Calu3 (cell line): ENCODE data around the gene SLC26A8. TPM values are rescaled to one million over a fixed set of nuclear protein-coding genes. Genes with fewer than 3 reads are reported as not detected.

ENCODE experiments used
- BruUV-seq: library from RNA; stranded (reverse); fragments of 400-500 nt; replicated peaks from 2 replicates; lab custom pipeline; 2021; lab: Mats Ljungman, UMichigan
- CTCF ChIA-PET: fragments of 300-600 bp; sonication (Branson Sonifier 250); formaldehyde crosslinking; loops from one replicate; lab custom pipeline; 2022; ENCODE audit warnings: antibody characterized with exemption; lab: Charles Lee
- DNase-seq: peaks from one replicate; pipeline ENCODE4 v3.0.0; 2022
- H3K27ac Mint-ChIP-seq: one replicate; pipeline ENCODE4 v1.8.0; 2022; ENCODE audit warnings: mixed read lengths; ENCODE audit not compliant: unreplicated experiment
- H3K27me3 Mint-ChIP-seq: one replicate; pipeline ENCODE4 v1.8.0; 2022; ENCODE audit warnings: mixed read lengths; ENCODE audit not compliant: unreplicated experiment
- H3K36me3 Mint-ChIP-seq: one replicate; pipeline ENCODE4 v1.8.0; 2022; ENCODE audit warnings: mild to moderate bottlenecking, moderate library complexity, mixed read lengths; ENCODE audit not compliant: insufficient read depth, unreplicated experiment
- H3K4me1 Mint-ChIP-seq: one replicate; pipeline ENCODE4 v1.8.0; 2022; ENCODE audit warnings: mild to moderate bottlenecking, low read depth, mixed read lengths; ENCODE audit not compliant: unreplicated experiment
- H3K4me3 Mint-ChIP-seq: one replicate; pipeline ENCODE4 v1.8.0; 2022; ENCODE audit warnings: mild to moderate bottlenecking, low read depth, moderate library complexity, mixed read lengths; ENCODE audit not compliant: unreplicated experiment
- H3K9me3 Mint-ChIP-seq: one replicate; pipeline ENCODE4 v1.8.0; 2022; ENCODE audit warnings: low read depth, mixed read lengths; ENCODE audit not compliant: unreplicated experiment
- intact Hi-C: fragments of 100-400 bp; cut with micrococcal nuclease; formaldehyde crosslinking; loops from one replicate; pipeline ENCODE4 v1.10.0; 2022; ENCODE audit not compliant: unreplicated experiment
- total RNA-seq: library from RNA; stranded (reverse); gene quantifications from 2 replicates; pipeline ENCODE4 v1.2.3, GENCODE V29; 2022
- TF ChIP-seq, protein P1 (sequence below): fragments of 200-600 bp; IDR thresholded peaks from one replicate; pipeline ENCODE4 v1.8.0; 2022; ENCODE audit warnings: antibody characterized with exemption; ENCODE audit not compliant: unreplicated experiment

Gene SLC26A8
- total RNA-seq, 1 experiment from 2014 or later = not detected

GRCh38 chr6:36053878-36054277 is 29.4 kb upstream of the SLC26A8 start:
- CTCF ChIA-PET = interaction anchor here (0.6 kb wide), 1 partner anchor 240 kb away, joined by 3 read pairs; no protein-coding TSS in a partner anchor
- H3K27me3 Mint-ChIP-seq = no peaks in the 10 kb centered on the region
- DNase-seq = no peak
- no peaks in the 10 kb centered on the region for H3K36me3 Mint-ChIP-seq
- intact Hi-C loops = no loop called here
- H3K4me3 Mint-ChIP-seq = no peak overlapping the region
- no peak overlapping the region for H3K27ac Mint-ChIP-seq
- no peaks in the 10 kb centered on the region for H3K4me1 Mint-ChIP-seq
- TF ChIP-seq, protein P1, sequence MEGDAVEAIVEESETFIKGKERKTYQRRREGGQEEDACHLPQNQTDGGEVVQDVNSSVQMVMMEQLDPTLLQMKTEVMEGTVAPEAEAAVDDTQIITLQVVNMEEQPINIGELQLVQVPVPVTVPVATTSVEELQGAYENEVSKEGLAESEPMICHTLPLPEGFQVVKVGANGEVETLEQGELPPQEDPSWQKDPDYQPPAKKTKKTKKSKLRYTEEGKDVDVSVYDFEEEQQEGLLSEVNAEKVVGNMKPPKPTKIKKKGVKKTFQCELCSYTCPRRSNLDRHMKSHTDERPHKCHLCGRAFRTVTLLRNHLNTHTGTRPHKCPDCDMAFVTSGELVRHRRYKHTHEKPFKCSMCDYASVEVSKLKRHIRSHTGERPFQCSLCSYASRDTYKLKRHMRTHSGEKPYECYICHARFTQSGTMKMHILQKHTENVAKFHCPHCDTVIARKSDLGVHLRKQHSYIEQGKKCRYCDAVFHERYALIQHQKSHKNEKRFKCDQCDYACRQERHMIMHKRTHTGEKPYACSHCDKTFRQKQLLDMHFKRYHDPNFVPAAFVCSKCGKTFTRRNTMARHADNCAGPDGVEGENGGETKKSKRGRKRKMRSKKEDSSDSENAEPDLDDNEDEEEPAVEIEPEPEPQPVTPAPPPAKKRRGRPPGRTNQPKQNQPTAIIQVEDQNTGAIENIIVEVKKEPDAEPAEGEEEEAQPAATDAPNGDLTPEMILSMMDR = no peak
- no TSS peak for BruUV-seq
- H3K9me3 Mint-ChIP-seq = no peaks in the 10 kb centered on the region

- H3K27me3 Mint-ChIP-seq = no peaks in the 10 kb centered on the region
- DNase-seq = no peak
- no peaks in the 10 kb centered on the region for H3K9me3 Mint-ChIP-seq
- intact Hi-C loops = no loop called here
- TF ChIP-seq, protein P1 = no peak
- no TSS peak for BruUV-seq
- no peaks in the 10 kb centered on the region for H3K36me3 Mint-ChIP-seq
- no peak overlapping the region for H3K4me3 Mint-ChIP-seq
- no peaks in the 10 kb centered on the region for H3K4me1 Mint-ChIP-seq
- H3K27ac Mint-ChIP-seq = no peak overlapping the region
- CTCF ChIA-PET = no interaction called here
Observed at GRCh38 chr6:36052097-36052496, 27.7 kb upstream of the SLC26A8 start.

DNA sequence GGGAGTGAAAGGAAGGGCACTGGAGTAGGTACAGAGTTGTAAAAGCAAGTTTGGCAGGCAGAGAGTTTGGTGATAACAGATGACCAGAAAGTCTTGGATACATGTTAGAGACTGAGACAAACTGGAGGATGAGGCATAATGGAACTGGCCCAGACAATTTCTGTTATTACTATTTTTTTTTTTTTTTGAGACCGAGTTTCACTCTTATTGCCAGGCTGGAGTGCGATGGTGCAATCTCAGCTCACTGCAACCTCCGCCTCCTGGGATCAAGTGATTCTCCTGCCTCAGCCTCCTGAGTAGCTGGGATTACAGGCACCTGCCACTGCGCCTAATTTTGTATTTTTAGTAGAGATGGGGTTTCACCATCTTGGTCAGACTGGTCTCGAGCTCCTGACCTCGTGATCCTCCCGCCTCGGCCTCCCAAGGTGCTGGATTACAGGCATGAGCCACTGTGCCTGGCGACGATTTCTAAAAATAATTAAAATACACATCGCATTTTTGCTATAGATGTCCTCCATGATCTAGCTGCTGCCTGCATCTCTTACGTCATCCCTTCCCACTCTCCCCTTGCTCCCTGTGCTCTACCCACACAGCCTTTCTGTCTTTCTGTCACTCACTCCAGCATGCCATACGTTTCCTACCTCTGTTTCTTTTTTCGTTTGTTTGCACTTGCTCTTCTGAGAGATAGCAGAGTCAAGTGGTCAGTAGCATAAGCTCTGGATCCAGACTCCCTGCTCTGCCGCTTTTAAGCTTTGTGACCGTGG is 26.7 kb upstream of the SLC26A8 start:
- DNase-seq = no peak
- no peaks in the 10 kb centered on the region for H3K27me3 Mint-ChIP-seq
- TF ChIP-seq, protein P1 = no peak
- no peaks in the 10 kb centered on the region for H3K4me1 Mint-ChIP-seq
- no peak overlapping the region for H3K4me3 Mint-ChIP-seq
- no peak overlapping the region for H3K27ac Mint-ChIP-seq
- intact Hi-C loops = no loop called here
- no peaks in the 10 kb centered on the region for H3K36me3 Mint-ChIP-seq
- no peaks in the 10 kb centered on the region for H3K9me3 Mint-ChIP-seq
- BruUV-seq = no TSS peak
- CTCF ChIA-PET = no interaction called here

DNA sequence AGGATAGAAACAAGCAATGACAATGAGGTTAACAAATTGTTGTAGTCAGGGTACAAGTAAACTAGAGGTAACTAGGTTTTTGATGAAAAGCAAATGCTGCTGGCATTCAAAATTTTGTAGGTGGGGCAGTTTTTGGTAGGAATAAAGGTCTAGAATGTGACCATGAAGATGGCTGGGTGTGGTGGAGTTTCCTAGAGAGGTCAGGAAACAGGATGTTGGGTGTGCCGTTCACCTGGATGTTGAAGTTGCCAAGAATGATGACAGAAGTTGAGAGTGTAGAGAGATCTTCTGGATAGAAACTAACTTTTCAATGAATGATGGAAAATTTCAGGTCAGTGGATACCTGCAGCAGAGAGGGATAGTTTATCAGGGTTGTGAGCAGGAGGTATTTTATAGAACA is 25.9 kb upstream of the SLC26A8 start:
- intact Hi-C loops = no loop called here

More for the DNA sequence above, 25.9 kb upstream of the SLC26A8 start:
- Mint-ChIP-seq H3K36me3 (no peaks in the 10 kb centered on the region), H3K27ac (no peak overlapping the region), H3K4me1 (no peaks in the 10 kb centered on the region), H3K27me3 (no peaks in the 10 kb centered on the region), H3K9me3 (no peaks in the 10 kb centered on the region), H3K4me3 (no peak overlapping the region)
- no TSS peak for BruUV-seq
- TF ChIP-seq, protein P1 = no peak
- no peak for DNase-seq
- CTCF ChIA-PET = no interaction called here
